ENCODE results near the gene MMP14. TPM values are rescaled to one million over a fixed set of nuclear protein-coding genes. Genes with fewer than 3 reads are reported as not detected.

Gene MMP14
- total and polyA plus RNA-seq, 2 of the 13 experiments (the other 11 are each of a cell fraction or from before 2014, with no cell fraction given) = 5.2 to 9.8 TPM

- TF ChIP-seq, protein P1, sequence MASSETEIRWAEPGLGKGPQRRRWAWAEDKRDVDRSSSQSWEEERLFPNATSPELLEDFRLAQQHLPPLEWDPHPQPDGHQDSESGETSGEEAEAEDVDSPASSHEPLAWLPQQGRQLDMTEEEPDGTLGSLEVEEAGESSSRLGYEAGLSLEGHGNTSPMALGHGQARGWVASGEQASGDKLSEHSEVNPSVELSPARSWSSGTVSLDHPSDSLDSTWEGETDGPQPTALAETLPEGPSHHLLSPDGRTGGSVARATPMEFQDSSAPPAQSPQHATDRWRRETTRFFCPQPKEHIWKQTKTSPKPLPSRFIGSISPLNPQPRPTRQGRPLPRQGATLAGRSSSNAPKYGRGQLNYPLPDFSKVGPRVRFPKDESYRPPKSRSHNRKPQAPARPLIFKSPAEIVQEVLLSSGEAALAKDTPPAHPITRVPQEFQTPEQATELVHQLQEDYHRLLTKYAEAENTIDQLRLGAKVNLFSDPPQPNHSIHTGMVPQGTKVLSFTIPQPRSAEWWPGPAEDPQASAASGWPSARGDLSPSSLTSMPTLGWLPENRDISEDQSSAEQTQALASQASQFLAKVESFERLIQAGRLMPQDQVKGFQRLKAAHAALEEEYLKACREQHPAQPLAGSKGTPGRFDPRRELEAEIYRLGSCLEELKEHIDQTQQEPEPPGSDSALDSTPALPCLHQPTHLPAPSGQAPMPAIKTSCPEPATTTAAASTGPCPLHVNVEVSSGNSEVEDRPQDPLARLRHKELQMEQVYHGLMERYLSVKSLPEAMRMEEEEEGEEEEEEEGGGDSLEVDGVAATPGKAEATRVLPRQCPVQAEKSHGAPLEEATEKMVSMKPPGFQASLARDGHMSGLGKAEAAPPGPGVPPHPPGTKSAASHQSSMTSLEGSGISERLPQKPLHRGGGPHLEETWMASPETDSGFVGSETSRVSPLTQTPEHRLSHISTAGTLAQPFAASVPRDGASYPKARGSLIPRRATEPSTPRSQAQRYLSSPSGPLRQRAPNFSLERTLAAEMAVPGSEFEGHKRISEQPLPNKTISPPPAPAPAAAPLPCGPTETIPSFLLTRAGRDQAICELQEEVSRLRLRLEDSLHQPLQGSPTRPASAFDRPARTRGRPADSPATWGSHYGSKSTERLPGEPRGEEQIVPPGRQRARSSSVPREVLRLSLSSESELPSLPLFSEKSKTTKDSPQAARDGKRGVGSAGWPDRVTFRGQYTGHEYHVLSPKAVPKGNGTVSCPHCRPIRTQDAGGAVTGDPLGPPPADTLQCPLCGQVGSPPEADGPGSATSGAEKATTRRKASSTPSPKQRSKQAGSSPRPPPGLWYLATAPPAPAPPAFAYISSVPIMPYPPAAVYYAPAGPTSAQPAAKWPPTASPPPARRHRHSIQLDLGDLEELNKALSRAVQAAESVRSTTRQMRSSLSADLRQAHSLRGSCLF (CRISPR knock-in tag; IDR thresholded peaks at IDR 0.05; ENCODE audit: borderline replicate concordance) = no peak
Measured at GRCh38 chr14:22845103-22845394, 8.7 kb downstream of the MMP14 start (continued).

- no TSS peak for BruUV-seq (replicated peaks)
- no peak overlapping the region for H3K9ac ChIP-seq (ENCODE audit: insufficient read depth, low read depth, low read length)
- TF ChIP-seq SNAI1 (CRISPR knock-in tag; IDR thresholded peaks at IDR 0.05; ENCODE audit: borderline replicate concordance) (no peak), ZNF891 (CRISPR knock-in tag; IDR thresholded peaks at IDR 0.05) (no peak), ZNF577 (CRISPR knock-in tag; IDR thresholded peaks at IDR 0.05; ENCODE audit: borderline replicate concordance, low read depth) (no peak), ZNF101 (CRISPR knock-in tag; IDR thresholded peaks at IDR 0.05; ENCODE audit: borderline replicate concordance, low read depth) (no peak), NCOA2 (CRISPR knock-in tag; IDR thresholded peaks at IDR 0.05) (no peak), HMG20B (CRISPR knock-in tag; conservative IDR thresholded peaks at IDR 0.05) (no peak), ZMYM2 (CRISPR knock-in tag; IDR thresholded peaks at IDR 0.05) (no peak), KMT2B (CRISPR knock-in tag; IDR thresholded peaks at IDR 0.05) (no peak), SOX13 (IDR thresholded peaks at IDR 0.05) (no peak), SOX13 (CRISPR knock-in tag; conservative IDR thresholded peaks at IDR 0.05 in 1 of 2, IDR thresholded peaks at IDR 0.05 in 1 of 2) (no peak), ZFP36 (IDR thresholded peaks at IDR 0.05; ENCODE audit: borderline replicate concordance, low read depth, low read length, partially characterized antibody) (no peak)
- TF ChIP-seq, protein P2, sequence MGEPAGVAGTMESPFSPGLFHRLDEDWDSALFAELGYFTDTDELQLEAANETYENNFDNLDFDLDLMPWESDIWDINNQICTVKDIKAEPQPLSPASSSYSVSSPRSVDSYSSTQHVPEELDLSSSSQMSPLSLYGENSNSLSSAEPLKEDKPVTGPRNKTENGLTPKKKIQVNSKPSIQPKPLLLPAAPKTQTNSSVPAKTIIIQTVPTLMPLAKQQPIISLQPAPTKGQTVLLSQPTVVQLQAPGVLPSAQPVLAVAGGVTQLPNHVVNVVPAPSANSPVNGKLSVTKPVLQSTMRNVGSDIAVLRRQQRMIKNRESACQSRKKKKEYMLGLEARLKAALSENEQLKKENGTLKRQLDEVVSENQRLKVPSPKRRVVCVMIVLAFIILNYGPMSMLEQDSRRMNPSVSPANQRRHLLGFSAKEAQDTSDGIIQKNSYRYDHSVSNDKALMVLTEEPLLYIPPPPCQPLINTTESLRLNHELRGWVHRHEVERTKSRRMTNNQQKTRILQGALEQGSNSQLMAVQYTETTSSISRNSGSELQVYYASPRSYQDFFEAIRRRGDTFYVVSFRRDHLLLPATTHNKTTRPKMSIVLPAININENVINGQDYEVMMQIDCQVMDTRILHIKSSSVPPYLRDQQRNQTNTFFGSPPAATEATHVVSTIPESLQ (CRISPR knock-in tag; conservative IDR thresholded peaks at IDR 0.05) = no peak
- no peak overlapping the region for H3K27ac ChIP-seq (ENCODE audit: extremely low read length, insufficient read depth, low read length)
- DNase-seq (ENCODE audit: low spot score) (no peak), ATAC-seq (no peak), FAIRE-seq (no peak)
- no peaks in the 10 kb centered on the region for H4K20me1 ChIP-seq (ENCODE audit: insufficient read depth, low read length)
- WGBS (ENCODE audit: low lambda C conversion rate) = 78% methylated on average over 26 of the region's 26 CpGs
- H3K36me3 ChIP-seq (replicated peaks in 1 of 2; ENCODE audit: control insufficient read depth in 1 of 2, insufficient read depth in 2 of 2, low read length in 2 of 2) = no peaks in the 10 kb centered on the region
- no peak overlapping the region for H3K4me2 ChIP-seq (ENCODE audit: low read depth, low read length)
- H2AFZ ChIP-seq (ENCODE audit: low read length) = no peak overlapping the region
- no peak overlapping the region for H3K4me3 ChIP-seq (replicated peaks in 1 of 3; ENCODE audit: insufficient read depth in 1 of 3, low read depth in 2 of 3, low read length in 3 of 3)
- ChIA-PET CTCF (ENCODE audit: low intra/inter-chr PET ratio, low total read pairs) (no interaction called here), POLR2A (interaction anchor here (0.8 kb wide), 1 partner anchor 24 kb away, joined by 3 read pairs; no protein-coding TSS in a partner anchor)
- no peaks in the 10 kb centered on the region for H3K9me3 ChIP-seq (ENCODE audit: low read length)
- in situ Hi-C loops (cut with HindIII; ENCODE audit: extremely low pct_ligation_motif_present, low pct_unique_long_range_greater_than_20kb) = loop anchor here (5.0 kb wide), 1 partner anchor 289 kb away; no protein-coding TSS in a partner anchor
- no peaks in the 10 kb centered on the region for H3K79me2 ChIP-seq (ENCODE audit: insufficient read depth, low read length)
- H3K27me3 ChIP-seq (ENCODE audit: control insufficient read depth in 1 of 2, insufficient read depth in 2 of 2, low read length in 2 of 2) = peaks cover 5 to 37% of the 10 kb centered on the region in 2 experiments; a peak in 4 of 5 replicates
- H3K4me1 ChIP-seq (ENCODE audit: insufficient read depth, low read length) = peaks cover 19% of the 10 kb centered on the region
- intact Hi-C loops (cut with micrococcal nuclease; ENCODE audit: unreplicated experiment) = no loop called here
Measured at GRCh38 chr14:22845821-22846625, 9.6 kb downstream of the MMP14 start.
